Activated CD8-positive, alpha-beta memory T cell treated with anti-CD3 and anti-CD28 coated beads, Interleukin-2, amount 10 ng/mL, durations not matched to agents 7 days and 5 days (primary cell): Measurements from ENCODE around the gene MYL12A. TPM values are rescaled to one million over a fixed set of nuclear protein-coding genes. Genes with fewer than 3 reads are reported as not detected.

Source experiments
- ATAC-seq: fragments of 150-1000 bp; cut with Tn5 transposase; one replicate; pipeline ENCODE4 v1.10.0; 2021; ENCODE audit warnings: moderate library complexity
- CTCF ChIA-PET: fragments of 350-600 bp; sonication (Branson Sonifier 250); formaldehyde crosslinking; loops from one replicate; lab custom pipeline; 2021; ENCODE audit warnings: antibody characterized with exemption; lab: Charles Lee
- DNase-seq: peaks from one replicate; pipeline ENCODE4 v3.0.0-alpha.2; 2020
- H3K27ac Mint-ChIP-seq: one replicate; pipeline ENCODE4 v1.8.0; 2021; ENCODE audit warnings: mild to moderate bottlenecking, mixed read lengths
- H3K27me3 Mint-ChIP-seq: one replicate; pipeline ENCODE4 v1.8.0; 2021; ENCODE audit warnings: mixed read lengths
- H3K36me3 Mint-ChIP-seq: one replicate; pipeline ENCODE4 v1.8.0; 2021; ENCODE audit warnings: mild to moderate bottlenecking, mixed read lengths
- H3K4me1 Mint-ChIP-seq: one replicate; pipeline ENCODE4 v1.8.0; 2021; ENCODE audit warnings: mixed read lengths
- H3K4me3 Mint-ChIP-seq: one replicate; pipeline ENCODE4 v1.8.0; 2021; ENCODE audit warnings: mild to moderate bottlenecking, moderate library complexity, mixed read lengths
- H3K9me3 Mint-ChIP-seq: one replicate; pipeline ENCODE4 v1.8.0; 2022; ENCODE audit warnings: low read depth, mixed read lengths
- total RNA-seq, 2 experiments: library from RNA; stranded (reverse); gene quantifications; one replicate each; pipeline ENCODE4 v1.2.3, GENCODE V29; 2021

The MYL12A gene
- total RNA-seq, 2 experiments from 2014 or later: 722 to 787 TPM

DNA sequence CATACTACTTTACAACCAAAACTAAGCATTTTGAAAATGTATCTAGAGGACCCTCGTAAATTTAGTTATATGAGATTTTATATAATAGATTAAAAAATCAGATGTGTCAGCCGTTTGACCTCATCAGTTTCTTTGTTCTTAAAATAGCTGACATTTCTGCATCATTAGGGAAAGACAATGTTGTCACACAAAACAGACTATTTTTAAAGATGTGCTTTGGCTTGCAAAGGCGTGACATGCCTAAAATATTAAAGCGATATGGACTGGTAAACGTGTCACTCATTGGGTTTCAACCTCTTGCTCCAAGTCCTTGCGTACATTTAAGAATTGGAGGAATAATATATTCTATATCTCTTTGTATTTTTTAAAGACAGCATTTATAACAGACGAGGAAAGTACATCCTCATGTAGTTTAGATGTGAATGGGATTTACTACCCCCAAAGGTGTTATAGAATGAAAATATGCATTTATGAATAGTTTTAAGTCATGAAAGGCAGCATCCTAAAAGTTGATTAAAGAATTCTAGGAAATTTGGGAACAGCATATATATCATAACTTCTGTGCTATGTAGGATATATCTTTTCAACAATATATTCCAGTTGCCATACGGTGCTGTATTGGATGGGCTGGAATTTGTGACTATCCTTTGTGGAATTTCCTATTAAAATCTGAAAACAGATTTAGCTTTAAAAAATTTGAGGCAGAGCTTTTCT is 3.8 kb downstream of the MYL12A start:
- Mint-ChIP-seq H3K9me3 (no peaks in the 10 kb centered on the region), H3K27me3 (peaks cover 4% of the 10 kb centered on the region), H3K4me1 (peaks cover 52% of the 10 kb centered on the region), H3K27ac (peak overlapping the region; percentile 61), H3K4me3 (peak overlapping the region; percentile 64), H3K36me3 (peaks cover 77% of the 10 kb centered on the region)
- DNase-seq: no peak
- no peak for ATAC-seq
- CTCF ChIA-PET: interaction anchor here (1.0 to 1.9 kb wide), 4 partner anchors 9 to 257 kb away, joined by 3 to 7 read pairs (median 6); no protein-coding TSS in a partner anchor

DNA sequence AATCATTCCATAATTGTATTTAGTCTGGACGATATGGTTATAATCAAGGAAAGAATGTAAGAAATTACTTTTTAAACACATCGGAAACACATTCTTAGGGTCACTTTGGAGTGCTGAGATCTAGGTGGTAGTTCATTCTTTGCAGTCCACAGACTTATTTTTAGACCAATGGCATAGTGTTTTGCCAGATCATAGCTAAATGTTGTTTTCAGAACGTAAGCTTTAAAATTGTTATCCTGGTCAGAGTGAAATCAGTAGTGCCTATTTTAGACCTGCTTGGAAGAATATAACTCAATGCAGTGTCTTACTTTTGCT is 4.3 kb downstream of the MYL12A start:
- no peak for ATAC-seq
- H3K36me3 Mint-ChIP-seq: peaks cover 81% of the 10 kb centered on the region
- peak overlapping the region; percentile 64 for H3K4me3 Mint-ChIP-seq

DNA sequence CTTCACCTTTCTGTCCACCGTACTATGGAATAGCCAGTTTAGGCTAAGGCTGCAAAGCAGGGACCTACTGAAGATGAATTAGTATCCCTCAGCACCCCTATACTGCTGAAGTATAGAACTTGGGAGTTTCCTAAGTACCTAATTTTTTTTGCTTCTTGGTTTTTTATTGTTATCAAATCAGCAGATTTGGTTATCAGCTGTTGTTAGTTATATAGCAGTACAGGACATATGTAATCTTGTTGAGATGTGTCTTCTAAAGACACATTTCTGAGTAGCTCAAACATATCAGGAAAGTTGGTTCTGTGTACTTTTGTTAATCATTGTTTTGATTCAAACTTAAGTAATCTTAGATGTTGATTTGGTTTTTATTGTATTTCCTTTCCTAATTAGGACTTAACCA is 5.2 kb downstream of the MYL12A start:
- no peak overlapping the region for H3K4me3 Mint-ChIP-seq
- ATAC-seq (no peak), DNase-seq (no peak)
- no peaks in the 10 kb centered on the region for H3K9me3 Mint-ChIP-seq
- no peaks in the 10 kb centered on the region for H3K27me3 Mint-ChIP-seq
- CTCF ChIA-PET: interaction anchor here (1.4 kb wide), 1 partner anchor 8 kb away, joined by 6 read pairs; no protein-coding TSS in a partner anchor
- H3K4me1 Mint-ChIP-seq: peaks cover 60% of the 10 kb centered on the region
- H3K27ac Mint-ChIP-seq: peak overlapping the region; percentile 52
- peaks cover 87% of the 10 kb centered on the region for H3K36me3 Mint-ChIP-seq

More for the DNA sequence above, 4.3 kb downstream of the MYL12A start:
- Mint-ChIP-seq H3K4me1 (peaks cover 55% of the 10 kb centered on the region), H3K27ac (peak overlapping the region; percentile 61), H3K27me3 (peaks cover 4% of the 10 kb centered on the region), H3K9me3 (no peaks in the 10 kb centered on the region)
- DNase-seq: no peak
- CTCF ChIA-PET: interaction anchor here (1.0 to 1.4 kb wide), 2 partner anchors 9 to 46 kb away, joined by 3 to 6 read pairs; no protein-coding TSS in a partner anchor

DNA sequence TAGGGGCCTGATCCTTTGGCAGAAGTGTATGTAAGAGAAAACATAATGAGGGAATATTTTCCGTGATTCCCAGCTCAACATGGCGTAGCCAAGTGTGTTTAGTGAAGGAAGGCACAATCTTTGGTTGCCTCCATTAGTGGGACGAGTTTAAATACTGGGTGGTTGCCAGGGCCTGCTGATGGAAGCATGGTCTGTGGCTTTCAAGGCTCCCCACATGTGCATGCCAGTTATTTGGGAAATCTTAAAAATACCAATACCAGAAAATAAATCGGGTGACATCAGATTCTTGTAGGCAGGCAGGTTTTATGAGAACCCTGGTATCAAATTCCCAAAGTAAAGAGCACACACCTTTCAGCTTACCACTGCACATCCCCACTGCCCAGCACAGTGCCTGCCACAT is 7.1 kb downstream of the MYL12A start:
- DNase-seq (no peak), ATAC-seq (no peak)
- H3K9me3 Mint-ChIP-seq: no peaks in the 10 kb centered on the region
- H3K27ac Mint-ChIP-seq: no peak overlapping the region
- CTCF ChIA-PET: interaction anchor here (0.7 to 1.1 kb wide), 2 partner anchors 339 to 412 kb away, joined by 3 to 4 read pairs; no protein-coding TSS in a partner anchor
- peaks cover 77% of the 10 kb centered on the region for H3K4me1 Mint-ChIP-seq
- H3K4me3 Mint-ChIP-seq: no peak overlapping the region
- H3K36me3 Mint-ChIP-seq: peaks cover 87% of the 10 kb centered on the region
- H3K27me3 Mint-ChIP-seq: no peaks in the 10 kb centered on the region

DNA sequence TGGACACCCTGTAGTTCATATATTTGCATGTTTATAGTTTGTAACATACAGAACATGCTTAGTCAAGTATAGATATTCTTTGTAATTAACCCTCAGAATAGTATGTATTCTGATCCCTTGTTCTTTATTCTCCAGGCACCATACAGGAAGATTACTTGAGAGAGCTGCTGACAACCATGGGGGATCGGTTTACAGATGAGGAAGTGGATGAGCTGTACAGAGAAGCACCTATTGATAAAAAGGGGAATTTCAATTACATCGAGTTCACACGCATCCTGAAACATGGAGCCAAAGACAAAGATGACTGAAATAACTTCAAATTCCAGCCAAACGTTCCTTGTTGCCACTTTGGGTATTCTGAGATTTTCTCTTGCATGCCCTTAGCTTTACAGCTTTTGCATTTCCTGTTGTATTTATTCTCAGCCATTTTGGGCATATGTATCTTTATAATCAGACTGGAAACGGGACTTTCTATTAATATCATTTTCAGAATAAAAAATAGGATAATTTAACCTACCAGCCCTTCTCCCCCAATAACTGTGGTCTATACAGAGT is 8.1 kb downstream of the MYL12A start:
- CTCF ChIA-PET: interaction anchor here (0.7 kb wide), 1 partner anchor 338 kb away, joined by 3 read pairs; no protein-coding TSS in a partner anchor
- H3K4me1 Mint-ChIP-seq: peaks cover 78% of the 10 kb centered on the region
- no peak overlapping the region for H3K27ac Mint-ChIP-seq
- H3K27me3 Mint-ChIP-seq: no peaks in the 10 kb centered on the region
- ATAC-seq: no peak
- DNase-seq: no peak
- H3K36me3 Mint-ChIP-seq: peaks cover 78% of the 10 kb centered on the region
- H3K4me3 Mint-ChIP-seq: no peak overlapping the region
- no peaks in the 10 kb centered on the region for H3K9me3 Mint-ChIP-seq

DNA sequence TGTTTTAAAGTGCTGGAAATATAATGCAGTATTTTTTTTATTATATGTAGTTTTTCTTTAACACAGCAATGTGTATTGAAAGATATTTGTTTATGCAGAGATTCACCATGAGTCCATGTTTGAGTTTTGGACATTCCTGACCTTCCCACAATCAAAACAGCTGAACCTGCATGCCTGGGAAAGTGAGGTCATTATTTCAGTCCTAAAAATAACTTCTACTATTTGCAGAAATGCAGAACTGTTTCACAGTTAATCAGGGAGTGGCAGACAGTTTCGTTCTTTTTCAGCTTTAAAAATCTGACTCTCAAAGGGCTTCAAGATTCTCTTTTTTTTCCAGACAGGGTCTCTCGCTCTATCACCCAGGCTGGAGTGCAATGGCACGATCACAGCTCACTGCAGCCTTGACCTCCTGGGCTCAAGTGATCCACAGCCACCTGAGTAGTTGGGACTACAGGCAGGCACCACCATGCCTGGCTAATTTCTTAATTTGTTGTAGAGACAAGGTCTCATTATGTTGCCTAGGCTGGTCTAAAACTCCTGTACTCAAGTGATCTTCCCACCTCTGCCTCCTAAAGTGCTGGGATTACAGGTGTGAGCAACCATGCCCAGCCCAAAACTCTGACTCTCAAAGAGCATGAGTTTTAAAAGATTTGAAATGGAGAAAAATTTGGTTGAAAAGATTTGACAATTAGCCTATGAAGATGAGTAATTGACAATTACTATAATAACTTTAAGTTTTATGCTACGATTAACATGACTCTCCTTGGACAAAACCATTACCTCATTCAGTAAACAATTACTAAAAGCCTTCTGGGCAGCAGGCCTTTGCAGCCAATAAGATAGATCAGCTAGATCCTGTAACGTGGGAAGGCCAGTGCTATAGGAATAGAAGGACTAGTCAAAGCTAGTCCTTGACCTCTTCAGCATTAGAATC is 9.4 kb downstream of the MYL12A start:
- no peak for ATAC-seq
- H3K27ac Mint-ChIP-seq: peak overlapping the region; percentile 47
- H3K9me3 Mint-ChIP-seq: no peaks in the 10 kb centered on the region
- no peak for DNase-seq
- H3K27me3 Mint-ChIP-seq: no peaks in the 10 kb centered on the region
- CTCF ChIA-PET: no interaction called here
- H3K36me3 Mint-ChIP-seq: peaks cover 71% of the 10 kb centered on the region
- H3K4me1 Mint-ChIP-seq: peaks cover 72% of the 10 kb centered on the region
- no peak overlapping the region for H3K4me3 Mint-ChIP-seq

DNA sequence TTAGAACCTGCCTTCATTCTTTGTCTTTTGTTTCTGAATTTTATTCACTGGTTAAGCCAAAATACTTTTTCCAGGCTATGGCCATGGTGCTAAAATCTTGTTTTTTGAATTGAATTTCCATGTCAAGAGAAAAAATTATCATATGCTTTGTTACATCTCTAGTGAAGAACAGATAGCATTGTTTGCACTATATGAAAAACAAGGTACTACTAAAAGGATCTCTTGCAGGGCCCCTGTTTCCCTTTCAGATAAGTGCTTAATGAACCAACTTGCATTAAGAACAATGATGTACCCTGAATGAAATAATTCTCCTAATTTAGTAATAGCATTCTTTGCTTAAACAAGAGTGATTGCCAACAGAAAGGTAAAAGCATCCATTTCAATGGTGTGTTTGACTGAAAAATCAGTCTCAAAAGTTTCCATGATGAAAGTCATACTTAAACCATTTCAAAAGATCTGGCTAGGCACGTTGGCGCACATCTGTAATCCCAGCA is 10.1 kb downstream of the MYL12A start:
- H3K27me3 Mint-ChIP-seq: no peaks in the 10 kb centered on the region
- no peaks in the 10 kb centered on the region for H3K9me3 Mint-ChIP-seq
- ATAC-seq (no peak), DNase-seq (no peak)
- peaks cover 68% of the 10 kb centered on the region for H3K36me3 Mint-ChIP-seq
- peak overlapping the region; percentile 13 for H3K27ac Mint-ChIP-seq
- H3K4me1 Mint-ChIP-seq: peaks cover 67% of the 10 kb centered on the region
- no peak overlapping the region for H3K4me3 Mint-ChIP-seq
- CTCF ChIA-PET: no interaction called here

DNA sequence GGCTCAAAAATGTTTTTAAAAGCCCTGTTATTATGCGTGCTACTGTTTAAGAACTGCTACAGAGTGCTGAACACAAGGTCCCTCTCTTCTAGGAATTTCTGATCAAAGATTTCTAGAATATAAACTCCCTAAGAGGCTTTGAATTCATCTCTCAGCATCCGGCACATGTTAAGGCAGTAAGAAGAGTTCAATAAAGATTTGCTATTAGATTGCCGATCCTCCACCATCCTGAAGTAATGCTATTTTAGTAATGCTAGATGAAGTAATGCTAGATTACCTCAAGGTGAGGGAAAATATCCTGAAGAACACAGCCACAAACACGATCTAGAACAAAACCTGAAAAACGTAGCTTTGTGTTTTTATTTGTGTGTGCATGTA is 13.4 kb downstream of the MYL12A start:
- CTCF ChIA-PET: interaction anchor here (1.0 to 2.8 kb wide), 6 partner anchors 9 to 333 kb away, joined by 3 to 7 read pairs (median 6); no protein-coding TSS in a partner anchor
- ATAC-seq (no peak), DNase-seq (no peak)
- Mint-ChIP-seq H3K9me3 (no peaks in the 10 kb centered on the region), H3K4me3 (peak overlapping the region; percentile 94), H3K27me3 (no peaks in the 10 kb centered on the region), H3K27ac (peak overlapping the region; percentile 100), H3K36me3 (peaks cover 50% of the 10 kb centered on the region), H3K4me1 (peaks cover 60% of the 10 kb centered on the region)

DNA sequence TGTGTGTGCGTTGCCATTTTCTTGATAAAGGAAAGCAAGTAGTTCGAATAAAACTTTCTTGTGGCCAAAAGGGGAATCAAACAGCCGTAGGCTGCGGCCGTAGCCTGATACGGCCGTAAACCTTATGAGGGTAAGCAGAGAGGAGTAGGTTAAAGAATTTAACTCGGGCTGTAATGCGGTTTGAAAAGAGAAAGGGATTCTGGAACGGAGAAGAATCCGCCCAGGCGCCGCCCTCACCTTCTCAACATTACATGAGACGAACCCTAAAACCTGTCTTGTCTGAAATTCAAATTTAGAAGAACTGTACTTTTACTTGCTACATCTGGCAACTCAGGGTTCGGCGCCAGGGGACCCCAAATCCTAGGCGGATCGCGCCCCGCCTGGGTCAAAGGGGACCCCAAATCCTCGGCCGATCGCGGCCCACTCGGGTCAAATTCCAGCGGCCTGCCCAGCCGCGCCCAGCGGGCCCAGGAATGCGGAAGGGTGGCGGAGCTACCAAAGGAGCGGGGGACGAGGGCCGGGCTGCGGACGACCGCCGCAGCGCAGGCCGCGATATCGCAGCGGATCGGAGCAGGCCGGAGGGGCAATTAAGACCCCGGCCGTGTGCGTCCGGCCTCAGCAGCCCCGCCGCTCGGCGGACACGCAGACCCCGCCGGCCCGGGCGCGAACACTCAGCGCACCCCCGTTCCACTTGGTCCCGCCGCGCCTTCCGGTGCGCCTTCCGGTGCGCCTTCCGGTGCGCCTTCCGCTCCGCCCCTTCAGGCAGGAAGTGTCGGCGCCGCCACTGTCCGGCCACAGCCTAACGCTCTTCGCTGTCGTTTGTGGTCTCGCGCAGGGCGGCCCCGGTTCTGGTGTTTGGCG is 14.0 kb downstream of the MYL12A start, which contains the start of gene MYL12B:
MYL12B (plus strand) TSS at position 761 of the 861 bp plus-strand sequence. CDS start 10,766 bp downstream, outside the sequence.
- H3K9me3 Mint-ChIP-seq: no peaks in the 10 kb centered on the region
- ATAC-seq: peak; percentile 80
- peaks cover 63% of the 10 kb centered on the region for H3K4me1 Mint-ChIP-seq
- H3K27me3 Mint-ChIP-seq: no peaks in the 10 kb centered on the region
- peaks cover 48% of the 10 kb centered on the region for H3K36me3 Mint-ChIP-seq
- peak; percentile 90 for DNase-seq
- peak within 1 kb of the TSS; percentile 94 for H3K4me3 Mint-ChIP-seq
- CTCF ChIA-PET: interaction anchor here (1.0 to 2.8 kb wide), 6 partner anchors 9 to 333 kb away, joined by 3 to 7 read pairs (median 6); no protein-coding TSS in a partner anchor
- peak within 1 kb of the TSS; percentile 100 for H3K27ac Mint-ChIP-seq

DNA sequence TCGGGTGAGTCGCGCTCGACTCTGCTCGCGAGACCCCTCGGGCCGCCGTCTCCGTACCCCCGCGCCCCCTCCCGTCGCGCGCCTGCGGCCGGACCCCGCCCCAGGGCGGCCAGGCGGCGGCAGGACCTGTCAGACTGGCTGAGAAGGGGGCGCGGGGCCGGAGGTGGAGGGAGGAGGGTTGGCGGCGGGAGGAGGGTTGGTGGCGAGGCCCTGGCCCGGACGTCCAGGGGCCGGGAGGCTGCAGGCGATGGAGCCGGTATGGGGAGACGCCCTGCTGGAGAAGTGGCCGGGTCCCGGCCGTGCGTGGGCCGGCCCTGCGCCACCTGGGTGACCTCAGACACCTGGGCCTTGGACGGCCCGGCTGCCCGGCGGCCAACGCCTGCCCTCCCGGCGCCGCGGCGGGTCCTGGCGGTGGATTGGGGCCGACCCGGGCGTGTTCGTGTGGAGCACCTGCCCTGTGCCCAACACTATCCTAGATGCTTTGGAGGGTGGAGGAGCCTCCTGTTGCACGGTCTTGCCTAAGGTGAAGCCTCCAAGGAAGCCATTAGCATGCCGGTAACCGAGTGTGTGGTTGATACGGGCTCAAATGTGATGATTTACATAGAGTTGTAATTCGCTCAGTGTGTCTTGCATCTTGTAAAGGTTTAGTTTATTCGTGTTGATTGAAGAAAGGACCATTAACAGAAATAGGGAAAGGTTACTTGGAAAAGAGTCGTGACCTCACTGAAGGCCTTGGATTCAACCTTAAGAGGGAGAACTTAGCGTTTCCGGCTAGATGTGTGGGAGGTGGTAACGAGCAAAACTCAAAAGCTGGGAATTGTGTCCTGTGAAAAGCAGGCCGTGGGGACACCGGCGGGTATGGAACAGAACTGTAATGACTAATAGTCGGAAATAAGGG is 14.9 kb downstream of the MYL12A start:
- H3K9me3 Mint-ChIP-seq: no peaks in the 10 kb centered on the region
- ATAC-seq (peak; percentile 36), DNase-seq (peak; percentile 65)
- H3K27ac Mint-ChIP-seq: peak overlapping the region; percentile 100
- H3K4me1 Mint-ChIP-seq: peaks cover 65% of the 10 kb centered on the region
- CTCF ChIA-PET: interaction anchor here (1.3 to 4.5 kb wide), 7 partner anchors 14 to 332 kb away, joined by 3 to 14 read pairs (median 5); partner anchors contain the start of gene MYL12A
- no peaks in the 10 kb centered on the region for H3K27me3 Mint-ChIP-seq
- peaks cover 39% of the 10 kb centered on the region for H3K36me3 Mint-ChIP-seq
- H3K4me3 Mint-ChIP-seq: peak overlapping the region; percentile 94

DNA sequence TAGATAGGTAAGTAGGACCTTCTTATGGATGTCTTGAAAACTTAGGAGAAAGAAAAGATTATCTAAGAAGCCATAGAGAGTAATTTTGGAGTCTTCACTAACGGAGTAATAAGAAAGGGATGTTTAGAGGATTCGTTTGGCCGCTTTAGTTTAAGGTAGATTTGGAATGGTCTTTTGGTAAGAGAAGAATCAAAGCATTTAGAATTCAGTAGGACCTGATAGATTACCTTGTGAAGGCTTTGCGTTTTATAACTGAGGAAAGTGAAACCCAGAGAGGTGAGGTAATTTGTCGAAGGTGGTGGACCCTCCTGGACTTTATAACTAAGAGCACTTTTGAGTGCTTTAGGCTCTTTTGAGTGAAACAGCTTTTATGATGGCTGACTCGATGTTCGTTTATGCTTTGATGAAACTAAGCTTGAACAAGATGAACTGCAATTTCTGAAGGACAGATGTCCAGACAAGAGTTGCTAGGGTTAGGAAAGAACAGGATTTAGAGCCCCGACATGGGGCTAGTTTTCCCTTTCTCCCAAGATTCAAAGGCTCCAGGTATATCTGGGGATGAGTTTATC is 15.6 kb downstream of the MYL12A start:
- Mint-ChIP-seq H3K36me3 (peaks cover 35% of the 10 kb centered on the region), H3K27ac (peak overlapping the region; percentile 89), H3K27me3 (no peaks in the 10 kb centered on the region), H3K4me1 (peaks cover 64% of the 10 kb centered on the region), H3K9me3 (no peaks in the 10 kb centered on the region), H3K4me3 (peak overlapping the region; percentile 94)
- CTCF ChIA-PET: interaction anchor here (1.0 to 4.5 kb wide), 9 partner anchors 15 to 331 kb away, joined by 3 to 14 read pairs (median 5); partner anchors contain the start of gene MYL12A
- no peak for ATAC-seq
- DNase-seq: no peak
